Spleen (tissue), 7 donors: ENCODE measurements around the gene IRS2.

Experiments used
- CTCF ChIP-seq, 11 experiments: fragments of 200-600 bp in 7 of 11; fragments of 450-650 bp in 4 of 11; sonication (generic) in 4 of 11; IDR thresholded peaks in 8 of 11; conservative IDR thresholded peaks in 3 of 11; 1 replicate in 7 of 11; 2 replicates in 4 of 11; pipeline versions ENCODE4 v1.4.0 to v1.8.0; 2016 to 2021; ENCODE audit warnings: antibody characterized with exemption in 11 of 11, inconsistent platforms in 4 of 11, mild to moderate bottlenecking in 1 of 11
- POLR2A ChIP-seq, 3 donors: fragments of 450-650 bp; IDR thresholded peaks; one replicate each; pipeline ENCODE4 v1.5.1; 2017; ENCODE audit warnings: antibody characterized with exemption in 3 of 3, mild to moderate bottlenecking in 1 of 3
- POLR2AphosphoS5 ChIP-seq, 3 donors: sonication (generic); formaldehyde crosslinking; IDR thresholded peaks; one replicate each; pipeline ENCODE4 v1.5.1; 2017; ENCODE audit warnings: antibody characterized with exemption in 3 of 3
- donor health status: DM: no; HTN: no; CAD: no; lungs with moderate emphysema.
- donor health status: DM: no; HTN: no; CAD: no.
- donor health status: DM: no; HTN: no; CAD: no.

- TF ChIP-seq CTCF (IDR thresholded peaks at IDR 0.05 in 8 of 11, conservative IDR thresholded peaks at IDR 0.05 in 3 of 11), result no peak
- no peak for TF ChIP-seq POLR2AphosphoS5 (IDR thresholded peaks at IDR 0.05)
- no peak for TF ChIP-seq POLR2A (IDR thresholded peaks at IDR 0.05)
Measured at GRCh38 chr13:109819874-109820273, 33.5 kb upstream of the IRS2 start.
